Neural cell (in vitro differentiated cells): Measurements from ENCODE around the gene SPAG16. TPM values are rescaled to one million over a fixed set of nuclear protein-coding genes. Genes with fewer than 3 reads are reported as not detected.

Experiments
- H2AFZ ChIP-seq: fragments of 200-600, 300-800 bp; sonication (generic), shearing (Covaris generic); 2 replicates; pipeline ENCODE4 v1.6.0; 2014; ENCODE audit warnings: low read depth, mild to moderate bottlenecking, antibody characterized with exemption, low read length, moderate library complexity
- H3F3A ChIP-seq: fragments of 200-600 bp; shearing (Covaris generic); 2 replicates; pipeline ENCODE4 v1.6.1; 2016; ENCODE audit warnings: mild to moderate bottlenecking, moderate library complexity, mixed read lengths, antibody characterized with exemption, low read length; ENCODE audit not compliant: insufficient read depth, poor library complexity, severe bottlenecking
- H3K27ac ChIP-seq: fragments of 200-600, 300-800 bp; sonication (generic), shearing (Covaris generic); 2 replicates; pipeline ENCODE4 v1.5.1; 2014; ENCODE audit warnings: mild to moderate bottlenecking, low read length, moderate library complexity
- H3K27me3 ChIP-seq: fragments of 300-800, 200-600 bp; sonication (generic), shearing (Covaris generic); 2 replicates; pipeline ENCODE4 v1.6.0; 2014; ENCODE audit warnings: mild to moderate bottlenecking, low read depth, low read length, moderate library complexity; ENCODE audit not compliant: insufficient read depth
- H3K36me3 ChIP-seq: fragments of 300-800, 200-600 bp; sonication (generic), shearing (Covaris generic); 2 replicates; pipeline ENCODE4 v1.5.1; 2014; ENCODE audit warnings: mild to moderate bottlenecking, antibody characterized with exemption, low read length, moderate library complexity; ENCODE audit not compliant: insufficient read depth
- H3K4me2 ChIP-seq: fragments of 300-800, 200-600 bp; sonication (generic), shearing (Covaris generic); 2 replicates; pipeline ENCODE4 v1.6.0; 2014; ENCODE audit warnings: mild to moderate bottlenecking, low read length
- H3K4me3 ChIP-seq: fragments of 300-800, 200-600 bp; sonication (generic), shearing (Covaris generic); 2 replicates; pipeline ENCODE4 v1.5.1; 2014; ENCODE audit warnings: mild to moderate bottlenecking, low read length, moderate library complexity
- H3K79me2 ChIP-seq: fragments of 200-600 bp; shearing (Covaris generic); replicated peaks from 2 replicates; pipeline ENCODE4 v1.6.0; 2014; ENCODE audit warnings: mild to moderate bottlenecking, low read length, moderate library complexity; ENCODE audit not compliant: insufficient read depth
- H3K9ac ChIP-seq: fragments of 300-800, 200-600 bp; sonication (generic), shearing (Covaris generic); 2 replicates; pipeline ENCODE4 v1.6.1; 2016; ENCODE audit warnings: mild to moderate bottlenecking, low read length, mixed read lengths
- H3K9me2 ChIP-seq: fragments of 200-600 bp; shearing (Covaris generic); 2 replicates; pipeline ENCODE4 v1.6.1; 2016; ENCODE audit warnings: mild to moderate bottlenecking, low read length, mixed read lengths; ENCODE audit not compliant: insufficient read depth
- H3K9me3 ChIP-seq: fragments of 200-600, 300-800 bp; sonication (generic), shearing (Covaris generic); 2 replicates; pipeline ENCODE4 v1.6.1; 2016; ENCODE audit warnings: mild to moderate bottlenecking, mixed run types, low read length, moderate library complexity, mixed read lengths
- H4K20me1 ChIP-seq: fragments of 200-600 bp; shearing (Covaris generic); 2 replicates; pipeline ENCODE4 v1.6.1; 2016; ENCODE audit warnings: mild to moderate bottlenecking, mixed run types; ENCODE audit not compliant: insufficient read depth
- EP300 ChIP-seq: fragments of 450-650 bp; conservative IDR thresholded peaks from 2 replicates; pipeline ENCODE4 v1.6.1; 2014; ENCODE audit warnings: antibody characterized with exemption, mild to moderate bottlenecking, moderate library complexity; ENCODE audit not compliant: poor library complexity, severe bottlenecking
- EZH2 ChIP-seq: fragments of 200-600, 300-800 bp; shearing (Covaris generic), sonication (generic); IDR thresholded peaks from 2 replicates; pipeline ENCODE4 v1.6.1; 2014; ENCODE audit warnings: antibody characterized with exemption, low read length, borderline replicate concordance, mild to moderate bottlenecking; ENCODE audit not compliant: insufficient read depth, poor library complexity, severe bottlenecking
- MXI1 ChIP-seq: fragments of 450-650 bp; conservative IDR thresholded peaks from 2 replicates; pipeline ENCODE4 v1.6.1; 2014; ENCODE audit warnings: antibody characterized with exemption, mild to moderate bottlenecking; ENCODE audit not compliant: poor library complexity, severe bottlenecking
- POLR2AphosphoS5 ChIP-seq: IDR thresholded peaks from 2 replicates; pipeline ENCODE4 v1.6.1; 2012
- RAD21 ChIP-seq: fragments of 450-650 bp; conservative IDR thresholded peaks from 2 replicates; pipeline ENCODE4 v1.6.1; 2014; ENCODE audit warnings: antibody characterized with exemption, mild to moderate bottlenecking, moderate library complexity
- SMC3 ChIP-seq: fragments of 450-650 bp; conservative IDR thresholded peaks from 2 replicates; pipeline ENCODE4 v1.6.1; 2014; ENCODE audit warnings: antibody characterized with exemption, mild to moderate bottlenecking, moderate library complexity; ENCODE audit not compliant: poor library complexity
- TAF1 ChIP-seq: IDR thresholded peaks from 2 replicates; pipeline ENCODE4 v1.6.1; 2012; ENCODE audit warnings: low read depth
- polyA plus RNA-seq: library from polyadenylated mRNA; depleted of rRNA; stranded (reverse); fragments of >200 nt; gene quantifications from 2 replicates; pipeline ENCODE4 v1.2.3, GENCODE V29; 2014
- TF ChIP-seq, protein P1 (sequence below): fragments of 450-650 bp; IDR thresholded peaks from 2 replicates; pipeline ENCODE4 v1.5.1; 2014; ENCODE audit warnings: antibody characterized with exemption, mild to moderate bottlenecking, moderate library complexity; ENCODE audit not compliant: poor library complexity, severe bottlenecking
- TF ChIP-seq, protein P2 (sequence below): IDR thresholded peaks from 2 replicates; pipeline ENCODE4 v1.6.1; 2012; ENCODE audit warnings: borderline replicate concordance

The SPAG16 gene
- polyA plus RNA-seq, 1 donor from 2014 or later = 75.4 TPM

DNA sequence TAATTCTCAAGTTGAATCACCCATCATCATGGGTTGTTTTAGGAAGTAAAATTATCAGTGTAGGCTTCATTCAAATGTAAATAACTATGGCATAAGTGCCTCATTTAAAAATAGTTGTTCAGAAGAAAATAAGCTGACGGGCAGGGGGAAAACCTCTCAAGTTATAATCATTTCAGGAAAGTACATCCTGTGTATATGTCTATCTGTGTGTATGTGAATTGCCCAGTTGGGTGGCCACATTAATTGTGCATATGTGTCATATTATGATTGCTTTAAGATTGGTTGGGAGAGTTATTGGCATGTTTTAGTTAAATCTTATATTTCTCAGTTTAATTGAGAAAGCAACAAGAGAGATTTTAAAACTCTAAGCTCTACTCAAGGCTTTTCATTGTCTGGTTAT lies 843.8 kb downstream of the SPAG16 start:
- no peaks in the 10 kb centered on the region for H3F3A ChIP-seq
- H4K20me1 ChIP-seq = no peaks in the 10 kb centered on the region
- H3K27ac ChIP-seq = no peak overlapping the region
- no peak overlapping the region for H2AFZ ChIP-seq
- H3K9ac ChIP-seq = no peak overlapping the region
- H3K4me3 ChIP-seq = no peak overlapping the region
- H3K27me3 ChIP-seq = no peaks in the 10 kb centered on the region
- H3K4me2 ChIP-seq = no peak overlapping the region
- H3K36me3 ChIP-seq = no peaks in the 10 kb centered on the region
- no peaks in the 10 kb centered on the region for H3K9me2 ChIP-seq
- H3K79me2 ChIP-seq = no peaks in the 10 kb centered on the region
- TF ChIP-seq, protein P1, sequence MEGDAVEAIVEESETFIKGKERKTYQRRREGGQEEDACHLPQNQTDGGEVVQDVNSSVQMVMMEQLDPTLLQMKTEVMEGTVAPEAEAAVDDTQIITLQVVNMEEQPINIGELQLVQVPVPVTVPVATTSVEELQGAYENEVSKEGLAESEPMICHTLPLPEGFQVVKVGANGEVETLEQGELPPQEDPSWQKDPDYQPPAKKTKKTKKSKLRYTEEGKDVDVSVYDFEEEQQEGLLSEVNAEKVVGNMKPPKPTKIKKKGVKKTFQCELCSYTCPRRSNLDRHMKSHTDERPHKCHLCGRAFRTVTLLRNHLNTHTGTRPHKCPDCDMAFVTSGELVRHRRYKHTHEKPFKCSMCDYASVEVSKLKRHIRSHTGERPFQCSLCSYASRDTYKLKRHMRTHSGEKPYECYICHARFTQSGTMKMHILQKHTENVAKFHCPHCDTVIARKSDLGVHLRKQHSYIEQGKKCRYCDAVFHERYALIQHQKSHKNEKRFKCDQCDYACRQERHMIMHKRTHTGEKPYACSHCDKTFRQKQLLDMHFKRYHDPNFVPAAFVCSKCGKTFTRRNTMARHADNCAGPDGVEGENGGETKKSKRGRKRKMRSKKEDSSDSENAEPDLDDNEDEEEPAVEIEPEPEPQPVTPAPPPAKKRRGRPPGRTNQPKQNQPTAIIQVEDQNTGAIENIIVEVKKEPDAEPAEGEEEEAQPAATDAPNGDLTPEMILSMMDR = no peak
- TF ChIP-seq SMC3 (no peak), MXI1 (no peak)
- H3K9me3 ChIP-seq = no peaks in the 10 kb centered on the region

DNA sequence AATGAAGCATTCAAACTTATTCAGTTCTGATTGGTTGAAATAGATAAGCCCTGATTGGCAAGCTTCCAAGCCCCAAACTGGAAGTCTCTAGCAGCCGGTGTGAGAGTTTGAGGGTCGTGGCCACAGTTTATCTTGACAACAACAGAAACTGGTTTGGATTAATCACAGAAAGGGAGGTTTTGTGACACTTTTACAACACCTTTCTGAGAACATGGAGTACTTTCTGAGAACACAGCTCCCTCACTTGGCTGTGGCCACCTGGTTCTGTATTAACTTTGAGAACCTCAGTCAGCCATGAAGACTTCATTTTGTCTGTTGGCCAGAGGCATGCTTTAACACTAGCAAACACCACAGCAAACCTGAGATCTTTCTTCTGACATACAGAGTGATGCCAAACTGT lies 845.9 kb downstream of the SPAG16 start:
- H3K36me3 ChIP-seq = no peaks in the 10 kb centered on the region
- H2AFZ ChIP-seq = no peak overlapping the region
- no peaks in the 10 kb centered on the region for H3K27me3 ChIP-seq
- no peak overlapping the region for H3K4me2 ChIP-seq
- TF ChIP-seq EP300 (no peak), EZH2 (no peak), TAF1 (no peak), SMC3 (no peak), RAD21 (no peak), POLR2AphosphoS5 (no peak), MXI1 (no peak)
- TF ChIP-seq, protein P1 = no peak
- TF ChIP-seq, protein P2, sequence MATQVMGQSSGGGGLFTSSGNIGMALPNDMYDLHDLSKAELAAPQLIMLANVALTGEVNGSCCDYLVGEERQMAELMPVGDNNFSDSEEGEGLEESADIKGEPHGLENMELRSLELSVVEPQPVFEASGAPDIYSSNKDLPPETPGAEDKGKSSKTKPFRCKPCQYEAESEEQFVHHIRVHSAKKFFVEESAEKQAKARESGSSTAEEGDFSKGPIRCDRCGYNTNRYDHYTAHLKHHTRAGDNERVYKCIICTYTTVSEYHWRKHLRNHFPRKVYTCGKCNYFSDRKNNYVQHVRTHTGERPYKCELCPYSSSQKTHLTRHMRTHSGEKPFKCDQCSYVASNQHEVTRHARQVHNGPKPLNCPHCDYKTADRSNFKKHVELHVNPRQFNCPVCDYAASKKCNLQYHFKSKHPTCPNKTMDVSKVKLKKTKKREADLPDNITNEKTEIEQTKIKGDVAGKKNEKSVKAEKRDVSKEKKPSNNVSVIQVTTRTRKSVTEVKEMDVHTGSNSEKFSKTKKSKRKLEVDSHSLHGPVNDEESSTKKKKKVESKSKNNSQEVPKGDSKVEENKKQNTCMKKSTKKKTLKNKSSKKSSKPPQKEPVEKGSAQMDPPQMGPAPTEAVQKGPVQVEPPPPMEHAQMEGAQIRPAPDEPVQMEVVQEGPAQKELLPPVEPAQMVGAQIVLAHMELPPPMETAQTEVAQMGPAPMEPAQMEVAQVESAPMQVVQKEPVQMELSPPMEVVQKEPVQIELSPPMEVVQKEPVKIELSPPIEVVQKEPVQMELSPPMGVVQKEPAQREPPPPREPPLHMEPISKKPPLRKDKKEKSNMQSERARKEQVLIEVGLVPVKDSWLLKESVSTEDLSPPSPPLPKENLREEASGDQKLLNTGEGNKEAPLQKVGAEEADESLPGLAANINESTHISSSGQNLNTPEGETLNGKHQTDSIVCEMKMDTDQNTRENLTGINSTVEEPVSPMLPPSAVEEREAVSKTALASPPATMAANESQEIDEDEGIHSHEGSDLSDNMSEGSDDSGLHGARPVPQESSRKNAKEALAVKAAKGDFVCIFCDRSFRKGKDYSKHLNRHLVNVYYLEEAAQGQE = no peak
- H3K79me2 ChIP-seq = no peaks in the 10 kb centered on the region
- H3F3A ChIP-seq = no peaks in the 10 kb centered on the region
- no peak overlapping the region for H3K27ac ChIP-seq
- H3K4me3 ChIP-seq = no peak overlapping the region
- H3K9me3 ChIP-seq = no peaks in the 10 kb centered on the region
- H3K9ac ChIP-seq = no peak overlapping the region
- no peaks in the 10 kb centered on the region for H4K20me1 ChIP-seq
- no peaks in the 10 kb centered on the region for H3K9me2 ChIP-seq
